ENCODE data around the gene HNRNPC. TPM values are rescaled to one million over a fixed set of nuclear protein-coding genes. Genes with fewer than 3 reads are reported as not detected.
A peak's percentile ranks its signal among the peaks of the same experiment; 100 is the strongest.

The HNRNPC gene
- total RNA-seq (2014; rRNA removed; shearing (Covaris generic); ENCODE audit: low replicate concordance) = 661 and 1,144 TPM in 2 replicates

GRCh38 chr14:21269252-21270046 lies at the start of gene HNRNPC:
TSS of gene HNRNPC (minus strand) at chr14:21269442. CDS start at chr14:21234193, 35,249 bp downstream.
- peak within 1 kb of the TSS; percentile 88 for H3K4me2 ChIP-seq (ENCODE audit: low read depth, low read length, poor library complexity, severe bottlenecking)
- H3K9me2 ChIP-seq (replicated peaks; ENCODE audit: insufficient read depth, low read length) = no peaks in the 10 kb centered on the region
- H3K4me1 ChIP-seq (ENCODE audit: low read length) = peaks cover 50% of the 10 kb centered on the region
- H3K27me3 ChIP-seq (ENCODE audit: low read length) = no peaks in the 10 kb centered on the region
- H3K4me3 ChIP-seq (ENCODE audit: low read length) = peak within 1 kb of the TSS; percentile 92
- peaks cover 44% of the 10 kb centered on the region for H4K20me1 ChIP-seq (ENCODE audit: insufficient read depth, low read depth, low read length)
- peaks cover 42% of the 10 kb centered on the region for H3K36me3 ChIP-seq (ENCODE audit: insufficient read depth, low read length)
- peak within 1 kb of the TSS; percentile 41; the same call in 1 of the 2 replicates for H2AFZ ChIP-seq (ENCODE audit: low read length)
- peaks cover 48% of the 10 kb centered on the region for H3K79me2 ChIP-seq (ENCODE audit: low read length)
- H3K27ac ChIP-seq (ENCODE audit: low read length) = peak within 1 kb of the TSS; percentile 93
- no peaks in the 10 kb centered on the region for H3K9me3 ChIP-seq (ENCODE audit: low read length)
- peak within 1 kb of the TSS; percentile 95 for H3K9ac ChIP-seq (ENCODE audit: low read length)
- DNase-seq = peak; percentile 100

GRCh38 chr14:21317398-21317797 lies 48.2 kb upstream of the HNRNPC start:
- DNase-seq = peak; percentile 52
- Histone ChIP-seq H3K4me2 (ENCODE audit: low read depth, low read length, poor library complexity, severe bottlenecking) (no peak overlapping the region), H3K27me3 (ENCODE audit: low read length) (no peaks in the 10 kb centered on the region), H2AFZ (ENCODE audit: low read length) (no peak overlapping the region), H3K27ac (ENCODE audit: low read length) (no peak overlapping the region), H3K79me2 (ENCODE audit: low read length) (no peaks in the 10 kb centered on the region), H3K9ac (ENCODE audit: low read length) (no peak overlapping the region; the same call in 1 of the 2 replicates), H3K36me3 (ENCODE audit: insufficient read depth, low read length) (no peaks in the 10 kb centered on the region), H3K9me2 (replicated peaks; ENCODE audit: insufficient read depth, low read length) (no peaks in the 10 kb centered on the region), H3K4me3 (ENCODE audit: low read length) (no peak overlapping the region), H3K4me1 (ENCODE audit: low read length) (peaks cover 10% of the 10 kb centered on the region), H3K9me3 (ENCODE audit: low read length) (no peaks in the 10 kb centered on the region), H4K20me1 (ENCODE audit: insufficient read depth, low read depth, low read length) (no peaks in the 10 kb centered on the region)

- Histone ChIP-seq H3K9me3 (ENCODE audit: low read length) (no peaks in the 10 kb centered on the region), H3K4me2 (ENCODE audit: low read depth, low read length, poor library complexity, severe bottlenecking) (no peak overlapping the region), H3K4me3 (ENCODE audit: low read length) (no peak overlapping the region), H3K79me2 (ENCODE audit: low read length) (no peaks in the 10 kb centered on the region), H3K9ac (ENCODE audit: low read length) (no peak overlapping the region), H3K4me1 (ENCODE audit: low read length) (peaks cover 21% of the 10 kb centered on the region), H3K27me3 (ENCODE audit: low read length) (no peaks in the 10 kb centered on the region), H2AFZ (ENCODE audit: low read length) (no peak overlapping the region), H3K27ac (ENCODE audit: low read length) (no peak overlapping the region), H3K36me3 (ENCODE audit: insufficient read depth, low read length) (no peaks in the 10 kb centered on the region), H3K9me2 (replicated peaks; ENCODE audit: insufficient read depth, low read length) (no peaks in the 10 kb centered on the region), H4K20me1 (ENCODE audit: insufficient read depth, low read depth, low read length) (no peaks in the 10 kb centered on the region)
- DNase-seq = no peak
Observed at GRCh38 chr14:21313512-21313911, 44.3 kb upstream of the HNRNPC start.

GRCh38 chr14:21311614-21312013 lies 42.4 kb upstream of the HNRNPC start:
- H3K9ac ChIP-seq (ENCODE audit: low read length) = no peak overlapping the region
- peaks cover 16% of the 10 kb centered on the region for H3K4me1 ChIP-seq (ENCODE audit: low read length)
- H3K36me3 ChIP-seq (ENCODE audit: insufficient read depth, low read length) = no peaks in the 10 kb centered on the region
- no peaks in the 10 kb centered on the region for H4K20me1 ChIP-seq (ENCODE audit: insufficient read depth, low read depth, low read length)
- H2AFZ ChIP-seq (ENCODE audit: low read length) = no peak overlapping the region
- H3K79me2 ChIP-seq (ENCODE audit: low read length) = no peaks in the 10 kb centered on the region
- no peaks in the 10 kb centered on the region for H3K27me3 ChIP-seq (ENCODE audit: low read length)
- H3K4me2 ChIP-seq (ENCODE audit: low read depth, low read length, poor library complexity, severe bottlenecking) = no peak overlapping the region
- no peaks in the 10 kb centered on the region for H3K9me2 ChIP-seq (replicated peaks; ENCODE audit: insufficient read depth, low read length)
- DNase-seq = no peak
- no peaks in the 10 kb centered on the region for H3K9me3 ChIP-seq (ENCODE audit: low read length)
- H3K27ac ChIP-seq (ENCODE audit: low read length) = no peak overlapping the region
- H3K4me3 ChIP-seq (ENCODE audit: low read length) = no peak overlapping the region

GRCh38 chr14:21309956-21310355 lies 40.7 kb upstream of the HNRNPC start:
- H3K9ac ChIP-seq (ENCODE audit: low read length) = no peak overlapping the region
- H3K9me3 ChIP-seq (ENCODE audit: low read length) = no peaks in the 10 kb centered on the region
- H4K20me1 ChIP-seq (ENCODE audit: insufficient read depth, low read depth, low read length) = no peaks in the 10 kb centered on the region
- H3K36me3 ChIP-seq (ENCODE audit: insufficient read depth, low read length) = no peaks in the 10 kb centered on the region
- no peak overlapping the region for H3K27ac ChIP-seq (ENCODE audit: low read length)
- no peak overlapping the region for H3K4me3 ChIP-seq (ENCODE audit: low read length)
- no peak overlapping the region for H3K4me2 ChIP-seq (ENCODE audit: low read depth, low read length, poor library complexity, severe bottlenecking)
- H3K27me3 ChIP-seq (ENCODE audit: low read length) = no peaks in the 10 kb centered on the region
- no peak for DNase-seq
- no peaks in the 10 kb centered on the region for H3K9me2 ChIP-seq (replicated peaks; ENCODE audit: insufficient read depth, low read length)
- H2AFZ ChIP-seq (ENCODE audit: low read length) = no peak overlapping the region
- H3K79me2 ChIP-seq (ENCODE audit: low read length) = no peaks in the 10 kb centered on the region
- peaks cover 16% of the 10 kb centered on the region for H3K4me1 ChIP-seq (ENCODE audit: low read length)

- no peak for DNase-seq
- H3K27ac ChIP-seq (ENCODE audit: low read length) = no peak overlapping the region
- peak overlapping the region; percentile 29; the same call in 1 of the 2 replicates for H3K9ac ChIP-seq (ENCODE audit: low read length)
Observed at GRCh38 chr14:21309238-21309636, 40.0 kb upstream of the HNRNPC start.

GRCh38 chr14:21308479-21309237 lies 39.4 kb upstream of the HNRNPC start:
- Histone ChIP-seq H3K4me3 (ENCODE audit: low read length) (peak overlapping the region; percentile 55), H3K9ac (ENCODE audit: low read length) (peak overlapping the region; percentile 29; the same call in 1 of the 2 replicates), H3K27ac (ENCODE audit: low read length) (no peak overlapping the region), H3K4me2 (ENCODE audit: low read depth, low read length, poor library complexity, severe bottlenecking) (peak overlapping the region; percentile 71), H4K20me1 (ENCODE audit: insufficient read depth, low read depth, low read length) (no peaks in the 10 kb centered on the region), H3K27me3 (ENCODE audit: low read length) (no peaks in the 10 kb centered on the region), H3K79me2 (ENCODE audit: low read length) (no peaks in the 10 kb centered on the region), H2AFZ (ENCODE audit: low read length) (peak overlapping the region; percentile 98), H3K9me3 (ENCODE audit: low read length) (no peaks in the 10 kb centered on the region), H3K9me2 (replicated peaks; ENCODE audit: insufficient read depth, low read length) (no peaks in the 10 kb centered on the region), H3K4me1 (ENCODE audit: low read length) (peaks cover 16% of the 10 kb centered on the region), H3K36me3 (ENCODE audit: insufficient read depth, low read length) (no peaks in the 10 kb centered on the region)
- peak; percentile 96 for DNase-seq

More at GRCh38 chr14:21309238-21309636, 40.0 kb upstream of the HNRNPC start:
- Histone ChIP-seq H3K79me2 (ENCODE audit: low read length) (no peaks in the 10 kb centered on the region), H3K9me2 (replicated peaks; ENCODE audit: insufficient read depth, low read length) (no peaks in the 10 kb centered on the region), H2AFZ (ENCODE audit: low read length) (peak overlapping the region; percentile 98), H4K20me1 (ENCODE audit: insufficient read depth, low read depth, low read length) (no peaks in the 10 kb centered on the region), H3K9me3 (ENCODE audit: low read length) (no peaks in the 10 kb centered on the region), H3K4me1 (ENCODE audit: low read length) (peaks cover 16% of the 10 kb centered on the region), H3K4me3 (ENCODE audit: low read length) (peak overlapping the region; percentile 55), H3K27me3 (ENCODE audit: low read length) (no peaks in the 10 kb centered on the region), H3K36me3 (ENCODE audit: insufficient read depth, low read length) (no peaks in the 10 kb centered on the region), H3K4me2 (ENCODE audit: low read depth, low read length, poor library complexity, severe bottlenecking) (peak overlapping the region; percentile 71)

- Histone ChIP-seq H3K36me3 (ENCODE audit: insufficient read depth, low read length) (no peaks in the 10 kb centered on the region), H2AFZ (ENCODE audit: low read length) (peak overlapping the region; percentile 98), H3K27ac (ENCODE audit: low read length) (no peak overlapping the region), H3K4me1 (ENCODE audit: low read length) (peaks cover 16% of the 10 kb centered on the region), H3K4me3 (ENCODE audit: low read length) (peak overlapping the region; percentile 55; the same call in 1 of the 2 replicates), H3K79me2 (ENCODE audit: low read length) (no peaks in the 10 kb centered on the region), H3K9me3 (ENCODE audit: low read length) (no peaks in the 10 kb centered on the region), H3K9ac (ENCODE audit: low read length) (peak overlapping the region; percentile 10; the same call in 1 of the 2 replicates), H4K20me1 (ENCODE audit: insufficient read depth, low read depth, low read length) (no peaks in the 10 kb centered on the region), H3K4me2 (ENCODE audit: low read depth, low read length, poor library complexity, severe bottlenecking) (peak overlapping the region; percentile 71), H3K27me3 (ENCODE audit: low read length) (no peaks in the 10 kb centered on the region), H3K9me2 (replicated peaks; ENCODE audit: insufficient read depth, low read length) (no peaks in the 10 kb centered on the region)
- peak; percentile 50 for DNase-seq
Observed at GRCh38 chr14:21308132-21308478, 38.9 kb upstream of the HNRNPC start.

Data from Karpas-422 (cell line).